Heart left ventricle (tissue), 13 donors: Measurements from ENCODE around the gene FAAP24.

Experiments used
- POLR2A ChIP-seq, 2 donors: fragments of 450-650 bp; IDR thresholded peaks; one replicate each; pipeline ENCODE4 v1.6.1; 2017; ENCODE audit warnings: antibody characterized with exemption in 2 of 2, mild to moderate bottlenecking in 2 of 2, moderate library complexity in 2 of 2
- TF ChIP-seq, protein P1 (sequence below), 12 donors: fragments of 200-600 bp; sonication (generic) in 4 of 12; IDR thresholded peaks; one replicate each; pipeline versions ENCODE4 v1.5.0 to v1.8.0; 2018 to 2022; ENCODE audit warnings: antibody characterized with exemption in 12 of 12, mild to moderate bottlenecking in 5 of 12
- donor health status: ischemic (EF 13 %, LVEDD 7.1; RV severe dilation, severe dysfunction).
- donor health status: DM: no; HTN: yes; CAD: no.
- donor health status: DM: no; HTN: no; CAD: no.
- donor health status: ischemic (EF 25% LVEDD 6.9; RV normal size, moderate dysfunction).
- donor health status: ischemic (EF 25% LVEDD 5.7; RV mildly dilated, moderate dysfunction).
- donor health status: ischemic (EF 35%, LVEDD 5.7; RV mildly dilated, moderate dysfunction).
- donor health status: nonischemic (EF 11% LVEDD 7.7; RV severe dilation, severe dysfunction).
- donor health status: DM: yes; HTN: yes; CAD: no.
- donor health status: PGD.
- donor health status: ischemic (EF 29% LVEDD 5.4; RV normal size, mild dysfunction).
- donor health status: nonischemic (EF 23%, LVEDD 6.1; RV moderate dilation, normal function).

DNA sequence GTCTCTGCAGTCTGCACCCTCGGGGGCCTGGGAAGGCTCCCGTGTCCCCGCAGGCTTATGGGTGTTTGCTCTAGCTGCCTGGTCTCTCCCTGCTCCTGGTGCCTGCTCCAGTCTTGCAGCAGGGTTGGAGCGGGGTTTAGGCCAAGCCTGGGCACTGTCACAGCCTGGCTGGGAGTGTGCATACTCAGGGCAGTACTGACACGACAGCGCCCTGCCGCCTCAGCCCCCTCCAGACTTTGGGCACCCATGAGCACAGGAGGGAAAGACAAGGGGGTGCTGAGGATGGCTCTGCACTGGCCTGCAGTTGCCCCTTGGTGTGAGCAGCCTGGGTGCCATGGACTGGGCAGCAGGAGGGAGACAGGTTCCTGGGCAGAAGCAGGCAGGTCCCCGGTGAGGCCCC, 36.0 kb upstream of the FAAP24 start:
- TF ChIP-seq, protein P1, sequence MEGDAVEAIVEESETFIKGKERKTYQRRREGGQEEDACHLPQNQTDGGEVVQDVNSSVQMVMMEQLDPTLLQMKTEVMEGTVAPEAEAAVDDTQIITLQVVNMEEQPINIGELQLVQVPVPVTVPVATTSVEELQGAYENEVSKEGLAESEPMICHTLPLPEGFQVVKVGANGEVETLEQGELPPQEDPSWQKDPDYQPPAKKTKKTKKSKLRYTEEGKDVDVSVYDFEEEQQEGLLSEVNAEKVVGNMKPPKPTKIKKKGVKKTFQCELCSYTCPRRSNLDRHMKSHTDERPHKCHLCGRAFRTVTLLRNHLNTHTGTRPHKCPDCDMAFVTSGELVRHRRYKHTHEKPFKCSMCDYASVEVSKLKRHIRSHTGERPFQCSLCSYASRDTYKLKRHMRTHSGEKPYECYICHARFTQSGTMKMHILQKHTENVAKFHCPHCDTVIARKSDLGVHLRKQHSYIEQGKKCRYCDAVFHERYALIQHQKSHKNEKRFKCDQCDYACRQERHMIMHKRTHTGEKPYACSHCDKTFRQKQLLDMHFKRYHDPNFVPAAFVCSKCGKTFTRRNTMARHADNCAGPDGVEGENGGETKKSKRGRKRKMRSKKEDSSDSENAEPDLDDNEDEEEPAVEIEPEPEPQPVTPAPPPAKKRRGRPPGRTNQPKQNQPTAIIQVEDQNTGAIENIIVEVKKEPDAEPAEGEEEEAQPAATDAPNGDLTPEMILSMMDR (IDR thresholded peaks at IDR 0.05), result no peak
- TF ChIP-seq POLR2A (IDR thresholded peaks at IDR 0.05), result no peak
